H7 (cell line): Measurements from ENCODE around the gene TSPAN18. TPM values are rescaled to one million over a fixed set of nuclear protein-coding genes. Genes with fewer than 3 reads are reported as not detected.

ENCODE experiments used
- DNase-seq: peaks from one replicate; pipeline ENCODE4 v3.0.0; 2012
- H3K27me3 ChIP-seq: 2 replicates; pipeline ENCODE4 v1.6.0; 2011; ENCODE audit warnings: mild to moderate bottlenecking, low read length; ENCODE audit not compliant: control insufficient read depth, insufficient read depth
- H3K36me3 ChIP-seq: replicated peaks from 2 replicates; pipeline ENCODE4 v1.5.1; 2011; ENCODE audit warnings: low read length; ENCODE audit not compliant: control insufficient read depth, insufficient read depth
- H3K4me3 ChIP-seq: 2 replicates; pipeline ENCODE4 v1.5.1; 2011; ENCODE audit warnings: low read depth, mild to moderate bottlenecking, control low read depth, low read length, moderate library complexity; ENCODE audit not compliant: insufficient read depth
- total RNA-seq: library from RNA; depleted of rRNA; stranded (reverse); fragments of >200 nt; shearing (Covaris generic); gene quantifications from 2 replicates; pipeline ENCODE4 v1.2.3, GENCODE V29; 2014

Gene TSPAN18
- total RNA-seq, 1 experiment from 2014 or later, result 25.7 TPM

GRCh38 chr11:44831605-44832394 is 105.0 kb downstream of the TSPAN18 start:
- no peaks in the 10 kb centered on the region for H3K27me3 ChIP-seq
- no peaks in the 10 kb centered on the region for H3K36me3 ChIP-seq
- no peak overlapping the region for H3K4me3 ChIP-seq

GRCh38 chr11:44832452-44832851 is 105.7 kb downstream of the TSPAN18 start:
- Histone ChIP-seq H3K4me3 (no peak overlapping the region), H3K27me3 (no peaks in the 10 kb centered on the region), H3K36me3 (no peaks in the 10 kb centered on the region)
- no peak for DNase-seq

More at GRCh38 chr11:44831605-44832394, 105.0 kb downstream of the TSPAN18 start:
- DNase-seq, result no peak

GRCh38 chr11:44833221-44833876 is 106.6 kb downstream of the TSPAN18 start:
- no peaks in the 10 kb centered on the region for H3K27me3 ChIP-seq
- H3K4me3 ChIP-seq, result no peak overlapping the region
- no peak for DNase-seq
- no peaks in the 10 kb centered on the region for H3K36me3 ChIP-seq

DNA sequence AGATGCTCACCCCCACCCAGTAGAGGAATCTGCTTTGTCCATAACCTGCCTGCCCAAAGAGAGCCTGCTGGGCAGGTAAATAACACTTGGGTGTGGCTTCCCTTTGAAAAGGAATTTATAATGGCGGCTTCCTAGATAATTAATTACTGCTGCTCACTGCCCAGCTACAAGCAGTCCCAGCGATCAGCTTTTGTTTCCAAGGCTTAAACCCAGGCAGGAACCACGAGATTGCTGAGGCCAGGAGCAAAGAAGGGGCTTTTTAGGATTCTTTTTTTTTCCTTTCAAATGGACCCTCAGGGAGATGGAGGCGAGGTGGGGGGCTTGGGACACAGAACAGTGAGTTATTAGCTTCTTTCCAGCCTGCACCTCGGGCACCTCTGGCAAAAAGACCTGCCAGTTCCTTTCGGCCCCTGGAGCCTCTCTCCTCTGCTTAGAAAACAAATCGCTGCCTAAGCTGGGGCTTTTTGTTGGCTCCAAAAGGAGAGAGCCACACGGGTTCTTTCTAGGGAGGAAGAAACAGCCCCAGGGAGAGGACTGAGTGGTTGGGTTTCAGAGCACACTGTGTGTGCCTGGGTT is 107.2 kb downstream of the TSPAN18 start:
- peak; percentile 59 for DNase-seq
- Histone ChIP-seq H3K4me3 (no peak overlapping the region), H3K36me3 (no peaks in the 10 kb centered on the region), H3K27me3 (no peaks in the 10 kb centered on the region)

GRCh38 chr11:44834846-44835245 is 108.1 kb downstream of the TSPAN18 start:
- H3K36me3 ChIP-seq, result no peaks in the 10 kb centered on the region
- H3K4me3 ChIP-seq, result no peak overlapping the region
- H3K27me3 ChIP-seq, result no peaks in the 10 kb centered on the region
- no peak for DNase-seq

- no peak for DNase-seq
- Histone ChIP-seq H3K4me3 (no peak overlapping the region), H3K36me3 (no peaks in the 10 kb centered on the region)
Observed at GRCh38 chr11:44835296-44835695, 108.5 kb downstream of the TSPAN18 start.

DNA sequence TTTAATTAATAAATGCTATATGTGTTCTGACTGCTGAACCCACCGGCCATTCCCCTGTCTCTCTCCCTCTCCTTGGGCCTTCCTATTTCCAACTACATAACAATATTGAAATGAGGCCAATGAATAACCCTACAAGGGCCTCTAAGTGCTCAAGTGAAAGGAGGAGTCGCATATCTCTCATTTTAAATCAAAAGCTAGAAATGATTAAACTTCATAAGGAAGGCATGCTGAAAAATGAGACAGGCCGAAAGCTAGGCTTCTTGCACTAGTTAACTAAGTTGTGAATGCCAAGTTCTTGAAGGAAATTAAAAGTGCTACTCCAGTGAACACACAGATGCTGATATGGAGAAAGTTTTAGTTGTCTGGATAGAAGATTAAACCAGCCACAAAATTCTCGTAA is 109.2 kb downstream of the TSPAN18 start:
- DNase-seq, result no peak
- H3K27me3 ChIP-seq, result no peaks in the 10 kb centered on the region
- H3K4me3 ChIP-seq, result no peak overlapping the region
- no peaks in the 10 kb centered on the region for H3K36me3 ChIP-seq

More at GRCh38 chr11:44835296-44835695, 108.5 kb downstream of the TSPAN18 start:
- H3K27me3 ChIP-seq, result no peaks in the 10 kb centered on the region

- no peak for DNase-seq
- H3K36me3 ChIP-seq, result no peaks in the 10 kb centered on the region
- H3K4me3 ChIP-seq, result no peak overlapping the region
- no peaks in the 10 kb centered on the region for H3K27me3 ChIP-seq
Observed at GRCh38 chr11:44837661-44838060, 110.9 kb downstream of the TSPAN18 start.

GRCh38 chr11:44839458-44840084 is 112.8 kb downstream of the TSPAN18 start:
- no peak for DNase-seq
- no peaks in the 10 kb centered on the region for H3K27me3 ChIP-seq

GRCh38 chr11:44840085-44840478 is 113.3 kb downstream of the TSPAN18 start:
- H3K36me3 ChIP-seq, result no peaks in the 10 kb centered on the region
- DNase-seq, result no peak
- no peak overlapping the region for H3K4me3 ChIP-seq

More at GRCh38 chr11:44839458-44840084, 112.8 kb downstream of the TSPAN18 start:
- no peak overlapping the region for H3K4me3 ChIP-seq
- H3K36me3 ChIP-seq, result no peaks in the 10 kb centered on the region

GRCh38 chr11:44840521-44841251 is 113.9 kb downstream of the TSPAN18 start:
- DNase-seq, result no peak
- no peaks in the 10 kb centered on the region; the same call in 1 of the 2 replicates for H3K27me3 ChIP-seq
- H3K36me3 ChIP-seq, result no peaks in the 10 kb centered on the region
- no peak overlapping the region for H3K4me3 ChIP-seq

More at GRCh38 chr11:44840085-44840478, 113.3 kb downstream of the TSPAN18 start:
- H3K27me3 ChIP-seq, result no peaks in the 10 kb centered on the region

DNA sequence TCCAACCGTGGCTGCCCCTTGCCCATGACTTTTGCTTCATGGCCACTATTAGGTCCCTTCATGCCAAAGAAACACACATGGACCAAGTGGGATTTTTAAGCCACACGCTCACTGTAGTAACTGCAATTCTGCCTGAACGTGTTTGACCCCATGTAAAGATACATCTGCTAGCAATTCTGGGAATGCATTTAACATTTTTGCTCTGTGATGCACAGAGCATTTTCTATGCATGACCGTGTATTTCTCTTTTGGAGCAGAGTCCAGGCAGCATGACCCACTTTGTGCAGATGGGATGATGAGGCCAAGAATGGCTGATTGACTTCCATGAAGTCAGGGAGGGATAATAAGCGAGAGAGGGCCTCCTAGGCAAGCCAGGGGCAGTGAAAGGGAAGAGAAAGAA is 115.5 kb downstream of the TSPAN18 start:
- no peaks in the 10 kb centered on the region; the same call in 1 of the 2 replicates for H3K27me3 ChIP-seq
- H3K36me3 ChIP-seq, result no peaks in the 10 kb centered on the region
- no peak overlapping the region for H3K4me3 ChIP-seq
- no peak for DNase-seq

GRCh38 chr11:44846852-44847251 is 120.1 kb downstream of the TSPAN18 start:
- Histone ChIP-seq H3K36me3 (no peaks in the 10 kb centered on the region), H3K4me3 (no peak overlapping the region), H3K27me3 (no peaks in the 10 kb centered on the region; the same call in 1 of the 2 replicates)
- no peak for DNase-seq

GRCh38 chr11:44847316-44847715 is 120.6 kb downstream of the TSPAN18 start:
- H3K36me3 ChIP-seq, result no peaks in the 10 kb centered on the region
- DNase-seq, result no peak
- H3K27me3 ChIP-seq, result no peaks in the 10 kb centered on the region; the same call in 1 of the 2 replicates
- no peak overlapping the region for H3K4me3 ChIP-seq
